22Rv1 (cell line): ENCODE data around the gene ITPR1.

Source experiments
- CTCF ChIP-seq: fragments of 450-650 bp; IDR thresholded peaks from 2 replicates; pipeline ENCODE4 v1.5.1; 2017; ENCODE audit warnings: mild to moderate bottlenecking
- ZFX ChIP-seq: fragments of 450-650 bp; IDR thresholded peaks from 2 replicates; pipeline ENCODE4 v1.6.1; 2017; ENCODE audit warnings: antibody characterized with exemption, borderline replicate concordance

DNA sequence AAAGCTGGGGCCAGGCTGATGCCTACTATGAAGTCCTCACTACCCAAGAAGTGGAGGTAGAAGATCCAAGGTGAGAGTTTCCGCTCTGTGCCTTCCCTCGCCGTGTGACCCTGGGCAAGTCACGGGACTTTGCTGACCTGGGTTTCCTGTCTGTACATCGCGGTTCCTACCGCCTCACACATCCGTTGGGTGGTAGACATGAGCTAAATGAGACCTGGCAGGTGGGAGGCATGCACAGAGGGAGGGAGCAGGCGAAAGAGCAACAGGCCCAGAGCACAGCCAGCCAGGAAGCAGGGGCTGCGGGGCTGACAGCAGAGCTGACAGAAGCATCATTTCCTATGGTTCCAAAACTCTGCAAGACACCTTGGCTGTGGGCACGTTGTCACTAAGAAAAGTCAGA, 328.8 kb downstream of the ITPR1 start:
- TF ChIP-seq CTCF (no peak), ZFX (no peak)
